Measurements from ENCODE around the gene MZB1. TPM values are rescaled to one million over a fixed set of nuclear protein-coding genes. Genes with fewer than 3 reads are reported as not detected.
"Not testable (repeated sequence)": the region's sequence is repeated elsewhere in the genome, so short reads cannot be mapped to it uniquely, and the experiment has no call there.

Gene MZB1
- total RNA-seq, 1 donor from 2014 or later: 0.71 TPM

DNA sequence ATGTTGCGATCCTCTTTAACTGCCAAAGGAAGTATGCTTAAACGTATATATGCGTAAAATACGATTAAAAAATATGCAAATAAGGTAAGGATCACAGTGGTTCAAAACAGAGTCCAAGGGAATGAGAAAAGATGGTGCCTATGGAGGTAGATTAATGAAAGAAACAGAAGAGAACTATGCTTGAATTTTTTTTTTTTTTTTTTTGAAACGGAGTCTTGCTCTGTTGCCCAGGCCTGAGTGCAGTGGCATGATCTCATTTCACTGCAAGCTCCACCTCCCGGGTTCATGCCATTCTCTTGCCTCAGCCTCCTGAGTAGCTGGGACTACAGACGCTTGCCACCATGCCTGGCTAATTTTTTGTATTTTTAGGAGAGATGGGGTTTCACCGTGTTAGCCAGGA lies 44.3 kb downstream of the MZB1 start:
- intact Hi-C loops (cut with DNase I): not testable (repeated sequence)

DNA sequence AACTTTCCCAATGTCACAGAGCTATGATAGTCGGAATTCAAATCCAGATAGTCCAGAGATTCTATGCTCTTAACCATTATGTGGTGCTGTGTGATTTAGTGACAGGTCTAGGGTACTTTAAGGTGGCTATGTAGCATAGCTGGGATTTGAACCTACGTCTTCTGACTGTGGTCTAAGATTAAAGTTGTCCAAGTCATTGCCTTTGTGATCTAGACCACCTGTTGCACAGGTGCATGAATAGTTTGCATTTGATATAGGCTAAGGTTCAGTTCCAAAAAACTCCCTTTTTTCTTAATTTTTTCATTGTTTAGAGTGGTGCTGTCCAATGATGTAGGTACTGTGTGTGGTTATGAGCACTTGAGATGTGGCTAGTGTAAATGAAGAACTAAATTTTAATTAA lies 45.5 kb downstream of the MZB1 start:
- ATAC-seq (no peak), DNase-seq (ENCODE audit: low spot score) (no peak)
- intact Hi-C loops (cut with DNase I): loop anchor here (5.0 kb wide), 1 partner anchor 52 kb away; the partner anchor contains the start of gene MATR3

More for the DNA sequence above, 44.3 kb downstream of the MZB1 start:
- ATAC-seq; DNase-seq (ENCODE audit: low spot score): not testable (repeated sequence)

DNA sequence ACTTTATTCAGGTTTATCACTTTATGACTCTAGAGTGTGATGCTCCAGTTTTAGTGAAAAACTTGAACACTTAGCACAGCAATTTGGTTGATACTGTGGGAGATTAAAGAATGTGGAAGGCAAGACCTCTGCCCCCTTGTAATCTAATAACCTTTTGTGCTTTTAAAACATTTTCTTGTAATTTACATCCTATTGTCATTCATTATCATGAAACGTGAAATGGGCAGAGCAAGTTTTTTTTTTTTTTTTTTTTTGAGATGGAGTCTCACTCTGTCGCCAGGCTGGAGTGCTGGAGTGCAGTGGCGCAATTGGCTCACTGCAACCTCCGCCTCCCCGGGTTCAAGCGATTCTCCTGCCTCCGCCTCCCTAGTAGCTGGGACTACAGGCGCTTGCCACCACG lies 46.2 kb downstream of the MZB1 start:
- DNase-seq (ENCODE audit: low spot score) (no peak), ATAC-seq (no peak)
- intact Hi-C loops (cut with DNase I): loop anchor here (5.0 kb wide), 1 partner anchor 51 kb away; the partner anchor contains the start of gene MATR3

DNA sequence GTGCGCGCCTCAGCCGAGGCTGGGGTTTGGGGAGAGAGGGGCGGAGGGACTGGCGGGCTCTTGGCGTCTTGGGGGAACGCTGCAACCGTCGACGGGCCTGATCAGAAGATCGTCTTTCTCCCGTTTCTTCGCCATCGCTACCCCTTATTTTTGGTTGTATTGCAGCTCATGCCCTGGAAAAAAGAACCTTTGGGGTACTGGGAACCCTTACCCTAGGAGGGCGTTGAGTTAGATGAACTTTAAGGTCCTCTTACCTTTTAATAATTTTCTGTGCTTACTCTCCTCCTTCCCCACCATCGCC lies 47.3 kb downstream of the MZB1 start:
- intact Hi-C loops (cut with DNase I): loop anchor here (5.0 kb wide), 1 partner anchor 50 kb away; the partner anchor contains the start of gene MATR3
- DNase-seq (ENCODE audit: low spot score) (no peak), ATAC-seq (no peak)

DNA sequence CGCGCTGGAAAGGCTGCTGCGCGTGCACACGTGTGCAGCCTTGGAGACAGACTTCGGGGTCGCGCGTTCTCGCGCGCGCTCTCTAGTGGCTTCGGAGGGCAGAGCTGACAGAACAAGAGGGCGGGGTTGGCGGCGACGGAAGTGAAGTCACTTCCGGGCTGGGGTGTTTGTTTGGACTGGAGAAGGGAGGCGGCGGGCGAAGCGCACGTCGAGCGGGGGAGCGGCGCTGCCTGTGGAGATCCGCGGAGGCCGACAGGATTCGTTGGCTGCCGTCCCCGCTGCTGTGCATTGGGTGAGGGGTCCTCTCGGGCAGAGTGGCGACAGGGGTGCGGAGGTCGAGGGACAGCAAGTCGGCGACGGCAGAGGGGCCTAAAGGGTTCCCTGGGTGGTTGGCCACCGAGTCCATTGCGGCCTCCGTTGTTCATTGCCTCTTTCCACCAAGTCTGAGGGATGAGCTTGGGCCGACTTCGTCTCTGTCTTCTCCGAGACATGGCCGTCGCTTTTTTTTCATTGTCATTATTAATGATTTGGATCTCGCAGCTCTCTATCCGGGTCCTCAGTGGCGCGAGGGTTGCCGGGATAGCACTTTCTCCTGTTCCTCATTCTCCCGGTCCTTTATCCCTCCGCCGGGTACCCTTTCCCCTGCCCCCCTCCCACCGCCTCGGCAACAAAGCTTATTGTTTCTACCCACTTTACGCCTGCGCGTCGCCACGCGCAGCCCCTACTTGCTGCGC lies 47.9 kb downstream of the MZB1 start, which contains the start of gene PAIP2:
Gene PAIP2 (plus strand): TSS at position 166 of the 734 bp plus-strand sequence. CDS start 21,931 bp downstream, outside the sequence.
- DNase-seq (ENCODE audit: low spot score) (peak; percentile 99), ATAC-seq (peak; percentile 98)
- intact Hi-C loops (cut with DNase I): loop anchor here (5.0 kb wide), 1 partner anchor 50 kb away; the partner anchor contains the start of gene MATR3

DNA sequence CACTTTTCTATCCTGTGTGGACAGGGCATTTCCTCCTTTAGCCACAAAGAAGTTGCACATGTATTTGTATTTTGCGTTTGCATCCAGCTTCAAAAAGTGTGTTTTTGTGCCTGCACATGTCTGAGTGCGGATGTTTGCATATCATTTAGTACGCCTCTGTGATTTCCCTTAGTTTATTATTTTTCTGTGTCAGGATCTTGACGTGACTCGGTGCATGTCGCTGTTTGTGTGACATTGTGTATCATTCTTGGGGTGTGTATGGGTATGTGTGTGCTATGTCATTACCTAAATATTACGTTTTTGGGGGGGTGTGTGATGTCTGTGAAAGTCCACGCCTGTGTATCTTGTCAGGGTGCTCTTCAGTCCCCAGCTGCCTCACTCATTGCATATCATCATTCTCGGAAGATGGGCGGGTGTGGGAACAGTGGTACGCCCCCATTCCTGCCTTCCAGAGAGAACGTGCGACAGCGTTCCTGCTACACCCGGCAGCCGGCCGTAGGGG lies 48.5 kb downstream of the MZB1 start:
- intact Hi-C loops (cut with DNase I): loop anchor here (5.0 kb wide), 1 partner anchor 49 kb away; the partner anchor contains the start of gene MATR3
- no peak for ATAC-seq
- DNase-seq (ENCODE audit: low spot score): no peak

DNA sequence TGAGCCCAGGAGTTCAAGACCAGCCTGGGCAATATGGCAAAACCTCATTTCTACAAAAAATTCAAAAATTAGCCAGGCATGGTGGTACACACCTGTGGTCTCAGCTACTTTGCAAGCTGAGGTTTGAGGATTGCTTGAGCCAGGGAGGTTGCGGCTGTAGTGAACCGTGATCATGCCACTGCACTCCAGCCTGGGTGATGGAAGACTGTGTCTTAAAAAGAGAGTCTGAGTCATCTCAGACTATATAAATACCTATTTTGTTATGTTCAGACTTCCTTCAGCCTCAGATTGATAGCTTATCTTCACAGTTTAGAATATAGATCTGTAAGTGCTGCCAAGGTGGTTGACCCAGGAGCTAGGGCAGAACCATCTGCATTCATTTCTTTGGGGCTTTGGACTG lies 49.7 kb downstream of the MZB1 start:
- no peak for ATAC-seq
- no peak for DNase-seq (ENCODE audit: low spot score)
- intact Hi-C loops (cut with DNase I): loop anchor here (5.0 kb wide), 1 partner anchor 48 kb away; the partner anchor contains the start of gene MATR3

Other genes with a start within 250 kb of the MZB1 start
- gene SIL1, start 191.5 kb downstream of the MZB1 start, total RNA-seq: 54.7 TPM
- gene MATR3, start 96.2 kb downstream of the MZB1 start, total RNA-seq: 208 TPM
- gene PAIP2, start 48.1 kb downstream of the MZB1 start, total RNA-seq: 92.2 TPM
- gene SLC23A1, start 6.6 kb downstream of the MZB1 start, total RNA-seq: not detected
- gene PROB1, start 5.2 kb upstream of the MZB1 start, total RNA-seq: 1.6 TPM
- 4.0 TPM for gene SPATA24, start 14.2 kb upstream of the MZB1 start, total RNA-seq
- gene DNAJC18, start 49.6 kb upstream of the MZB1 start, total RNA-seq: 29.6 TPM
- 32.3 TPM for gene ECSCR, start 72.8 kb upstream of the MZB1 start, total RNA-seq
- gene SMIM33, start 81.1 kb upstream of the MZB1 start, total RNA-seq: not detected
- gene STING1, start 92.8 kb upstream of the MZB1 start, total RNA-seq: 94.5 TPM
- 104 TPM for gene UBE2D2, start 171.4 kb upstream of the MZB1 start, total RNA-seq

Data from sciatic nerve (tissue), 2 donors.